ENCODE data around the gene NELL2.

DNA sequence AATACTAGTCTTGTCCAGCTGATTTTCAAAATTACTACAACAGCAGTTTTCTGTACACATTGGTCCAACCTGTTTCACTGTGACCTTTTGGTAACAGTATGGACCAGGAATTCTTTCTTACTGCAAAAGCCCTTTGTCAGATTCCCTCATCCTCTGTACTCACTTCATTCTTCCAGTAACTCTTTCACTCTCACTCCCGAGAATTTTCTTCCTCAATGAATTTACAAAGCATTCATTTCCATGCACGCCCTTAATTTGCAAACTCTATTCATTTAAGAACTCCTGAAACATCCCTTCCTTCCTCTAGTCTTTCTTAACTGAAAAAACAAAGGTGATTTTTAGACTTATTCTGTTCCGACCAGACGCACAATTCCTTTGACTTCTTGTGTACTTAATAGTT lies 238.2 kb downstream of the NELL2 start:
- TF ChIP-seq ZNF274 (IDR thresholded peaks at IDR 0.05; ENCODE audit: borderline replicate concordance, low read depth, low read length) (no peak), EP300 (IDR thresholded peaks at IDR 0.05; ENCODE audit: low read length) (no peak), BRCA1 (IDR thresholded peaks at IDR 0.05) (no peak), BRCA1 (CRISPR knock-in tag; IDR thresholded peaks at IDR 0.05) (no peak), FOSL1 (tag; conservative IDR thresholded peaks at IDR 0.05) (no peak), POLR2A (conservative IDR thresholded peaks at IDR 0.05) (no peak), ZNF174 (CRISPR knock-in tag; IDR thresholded peaks at IDR 0.05) (no peak), SMAD3 (CRISPR knock-in tag; conservative IDR thresholded peaks at IDR 0.05) (no peak), GATA2 (CRISPR knock-in tag; IDR thresholded peaks at IDR 0.05) (no peak)
- TF ChIP-seq, protein P1, sequence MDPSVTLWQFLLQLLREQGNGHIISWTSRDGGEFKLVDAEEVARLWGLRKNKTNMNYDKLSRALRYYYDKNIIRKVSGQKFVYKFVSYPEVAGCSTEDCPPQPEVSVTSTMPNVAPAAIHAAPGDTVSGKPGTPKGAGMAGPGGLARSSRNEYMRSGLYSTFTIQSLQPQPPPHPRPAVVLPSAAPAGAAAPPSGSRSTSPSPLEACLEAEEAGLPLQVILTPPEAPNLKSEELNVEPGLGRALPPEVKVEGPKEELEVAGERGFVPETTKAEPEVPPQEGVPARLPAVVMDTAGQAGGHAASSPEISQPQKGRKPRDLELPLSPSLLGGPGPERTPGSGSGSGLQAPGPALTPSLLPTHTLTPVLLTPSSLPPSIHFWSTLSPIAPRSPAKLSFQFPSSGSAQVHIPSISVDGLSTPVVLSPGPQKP (CRISPR knock-in tag; IDR thresholded peaks at IDR 0.05), result no peak
- TF ChIP-seq, protein P2, sequence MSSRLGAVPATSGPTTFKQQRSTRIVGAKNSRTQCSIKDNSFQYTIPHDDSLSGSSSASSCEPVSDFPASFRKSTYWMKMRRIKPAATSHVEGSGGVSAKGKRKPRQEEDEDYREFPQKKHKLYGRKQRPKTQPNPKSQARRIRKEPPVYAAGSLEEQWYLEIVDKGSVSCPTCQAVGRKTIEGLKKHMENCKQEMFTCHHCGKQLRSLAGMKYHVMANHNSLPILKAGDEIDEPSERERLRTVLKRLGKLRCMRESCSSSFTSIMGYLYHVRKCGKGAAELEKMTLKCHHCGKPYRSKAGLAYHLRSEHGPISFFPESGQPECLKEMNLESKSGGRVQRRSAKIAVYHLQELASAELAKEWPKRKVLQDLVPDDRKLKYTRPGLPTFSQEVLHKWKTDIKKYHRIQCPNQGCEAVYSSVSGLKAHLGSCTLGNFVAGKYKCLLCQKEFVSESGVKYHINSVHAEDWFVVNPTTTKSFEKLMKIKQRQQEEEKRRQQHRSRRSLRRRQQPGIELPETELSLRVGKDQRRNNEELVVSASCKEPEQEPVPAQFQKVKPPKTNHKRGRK (tag; IDR thresholded peaks at IDR 0.05), result no peak
- TF ChIP-seq, protein P3, sequence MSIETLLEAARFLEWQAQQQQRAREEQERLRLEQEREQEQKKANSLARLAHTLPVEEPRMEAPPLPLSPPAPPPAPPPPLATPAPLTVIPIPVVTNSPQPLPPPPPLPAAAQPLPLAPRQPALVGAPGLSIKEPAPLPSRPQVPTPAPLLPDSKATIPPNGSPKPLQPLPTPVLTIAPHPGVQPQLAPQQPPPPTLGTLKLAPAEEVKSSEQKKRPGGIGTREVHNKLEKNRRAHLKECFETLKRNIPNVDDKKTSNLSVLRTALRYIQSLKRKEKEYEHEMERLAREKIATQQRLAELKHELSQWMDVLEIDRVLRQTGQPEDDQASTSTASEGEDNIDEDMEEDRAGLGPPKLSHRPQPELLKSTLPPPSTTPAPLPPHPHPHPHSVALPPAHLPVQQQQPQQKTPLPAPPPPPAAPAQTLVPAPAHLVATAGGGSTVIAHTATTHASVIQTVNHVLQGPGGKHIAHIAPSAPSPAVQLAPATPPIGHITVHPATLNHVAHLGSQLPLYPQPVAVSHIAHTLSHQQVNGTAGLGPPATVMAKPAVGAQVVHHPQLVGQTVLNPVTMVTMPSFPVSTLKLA (conservative IDR thresholded peaks at IDR 0.05), result no peak

Measured in K562 (cell line).